Vagina (tissue), 2 donors: ENCODE data around the gene FAM162B. TPM values are rescaled to one million over a fixed set of nuclear protein-coding genes. Genes with fewer than 3 reads are reported as not detected.

ENCODE experiments used
- DNase-seq, 2 donors: peaks; one replicate each; pipeline ENCODE4 v3.0.0-alpha.2; 2017; ENCODE audit errors: extremely low spot score in 2 of 2
- H3K27ac ChIP-seq: fragments of 200-600 bp; sonication (generic); one replicate; pipeline ENCODE4 v1.5.1; 2019
- H3K27me3 ChIP-seq: fragments of 200-600 bp; sonication (generic); one replicate; pipeline ENCODE4 v1.5.1; 2019
- H3K36me3 ChIP-seq, 2 donors: fragments of 200-600 bp; sonication (generic); one replicate each; pipeline ENCODE4 v1.5.1; 2017 to 2019
- H3K4me1 ChIP-seq: fragments of 200-600 bp; sonication (generic); one replicate; pipeline ENCODE4 v1.5.1; 2019
- H3K4me3 ChIP-seq, 2 donors: fragments of 200-600 bp; sonication (generic); 1 replicate in 1 of 2; 2 replicates in 1 of 2; pipeline ENCODE4 v1.5.1; 2016 to 2019
- H3K9me3 ChIP-seq: fragments of 200-600 bp; sonication (generic); one replicate; pipeline ENCODE4 v1.5.1; 2019
- CTCF ChIP-seq, 3 experiments: fragments of 450-650 bp in 2 of 3; fragments of 200-600 bp in 1 of 3; sonication (generic) in 1 of 3; IDR thresholded peaks; one replicate each; pipeline ENCODE4 v1.5.1; 2017 to 2019; ENCODE audit warnings: antibody characterized with exemption in 3 of 3, mild to moderate bottlenecking in 2 of 3, moderate library complexity in 2 of 3
- POLR2A ChIP-seq, 2 donors: fragments of 450-650 bp; IDR thresholded peaks; one replicate each; pipeline ENCODE4 v1.6.1; 2017; ENCODE audit warnings: antibody characterized with exemption in 2 of 2, mild to moderate bottlenecking in 2 of 2, moderate library complexity in 2 of 2
- POLR2AphosphoS5 ChIP-seq, 2 donors: sonication (generic); formaldehyde crosslinking; IDR thresholded peaks; one replicate each; pipeline ENCODE4 v1.9.0; 2017; ENCODE audit warnings: antibody characterized with exemption in 2 of 2, mild to moderate bottlenecking in 2 of 2, low read depth in 1 of 2; ENCODE audit not compliant: insufficient read depth in 1 of 2
- intact Hi-C: fragments of 100-400 bp; cut with DNase I; formaldehyde crosslinking; loops from one replicate; pipeline ENCODE4 v1.15.1; 2023
- total RNA-seq: library from RNA; depleted of rRNA; stranded (reverse); fragments of >200 nt; gene quantifications from one replicate; pipeline ENCODE4 v1.2.3, GENCODE V29; 2016

FAM162B gene
- total RNA-seq, 1 donor from 2014 or later: 19.6 TPM

DNA sequence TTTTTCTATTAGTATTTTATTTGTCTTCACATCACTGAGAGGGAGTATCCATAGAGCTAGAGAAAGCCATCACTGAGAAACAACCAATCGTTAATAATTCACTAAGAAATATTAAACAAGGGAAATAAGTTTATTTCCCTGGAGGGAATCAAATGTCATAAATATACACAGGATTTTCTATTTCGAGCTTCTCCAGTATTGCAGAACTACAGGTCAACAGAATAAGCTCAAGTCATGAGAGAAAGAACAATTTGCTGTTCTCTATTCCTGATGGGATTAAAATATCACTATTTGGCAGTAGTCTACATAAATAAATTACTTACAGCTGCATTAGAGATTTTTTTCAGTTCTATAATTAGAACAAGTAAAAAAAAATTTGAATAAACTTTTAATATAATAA is 2.2 kb upstream of the FAM162B start:
- intact Hi-C loops: no loop called here

DNA sequence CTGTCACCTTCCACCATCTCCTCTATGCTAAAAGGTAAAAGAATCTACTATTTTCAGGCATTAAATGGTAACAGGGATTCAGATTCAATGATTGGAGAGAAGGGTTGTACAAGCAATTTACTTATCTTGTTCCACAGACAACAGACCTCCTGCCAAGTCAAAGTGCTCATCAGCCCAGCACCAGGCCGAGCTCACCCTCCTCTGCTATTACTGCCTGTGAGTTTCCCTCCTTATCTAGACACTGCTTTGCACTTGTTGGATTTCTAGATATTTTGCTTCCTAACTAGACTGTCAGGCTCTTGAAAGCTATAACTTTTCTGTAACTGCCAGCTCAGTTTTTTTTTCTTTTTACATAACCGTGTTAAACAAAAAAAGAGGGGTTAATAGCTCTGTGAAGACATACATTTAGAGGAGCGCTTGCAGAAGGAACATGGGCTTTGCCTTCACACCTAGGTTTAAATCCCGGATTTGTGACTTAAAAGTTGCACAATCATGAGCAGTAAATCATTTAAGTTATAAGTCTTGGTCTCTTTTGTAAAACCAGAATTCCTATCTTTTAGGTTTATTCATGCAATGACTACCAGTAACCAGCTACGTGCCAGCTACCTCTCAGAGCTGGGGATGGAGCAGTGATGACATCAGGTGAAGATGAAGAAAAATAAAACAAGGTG is 1.1 kb upstream of the FAM162B start:
- TF ChIP-seq POLR2AphosphoS5 (IDR thresholded peaks at IDR 0.05; ENCODE audit: insufficient read depth in 1 of 2, low read depth in 1 of 2): no peak
- TF ChIP-seq POLR2A (IDR thresholded peaks at IDR 0.05): no peak
- no peak for TF ChIP-seq CTCF (IDR thresholded peaks at IDR 0.05)
- H3K36me3 ChIP-seq: no peaks in the 10 kb centered on the region
- no peak overlapping the region for H3K27ac ChIP-seq
- H3K27me3 ChIP-seq: peaks cover 6% of the 10 kb centered on the region
- peaks cover 16% of the 10 kb centered on the region for H3K4me1 ChIP-seq
- DNase-seq: no peak
- intact Hi-C loops: no loop called here
- no peak overlapping the region for H3K4me3 ChIP-seq
- H3K9me3 ChIP-seq: no peaks in the 10 kb centered on the region

More for the DNA sequence above, 2.2 kb upstream of the FAM162B start:
- H3K4me3 ChIP-seq: no peak overlapping the region
- H3K27me3 ChIP-seq: peaks cover 6% of the 10 kb centered on the region
- no peaks in the 10 kb centered on the region for H3K36me3 ChIP-seq
- no peak overlapping the region for H3K27ac ChIP-seq
- DNase-seq: no peak
- TF ChIP-seq POLR2AphosphoS5 (IDR thresholded peaks at IDR 0.05; ENCODE audit: insufficient read depth in 1 of 2, low read depth in 1 of 2) (no peak), CTCF (IDR thresholded peaks at IDR 0.05) (no peak), POLR2A (IDR thresholded peaks at IDR 0.05) (no peak)
- H3K4me1 ChIP-seq: peaks cover 16% of the 10 kb centered on the region
- H3K9me3 ChIP-seq: no peaks in the 10 kb centered on the region

- no peak for TF ChIP-seq CTCF (IDR thresholded peaks at IDR 0.05)
- H3K4me1 ChIP-seq: peaks cover 16% of the 10 kb centered on the region
- peak overlapping the region; percentile 64 to 75 for H3K4me3 ChIP-seq
- intact Hi-C loops: no loop called here
- DNase-seq: no peak
- no peaks in the 10 kb centered on the region for H3K9me3 ChIP-seq
- peaks cover 6% of the 10 kb centered on the region for H3K27me3 ChIP-seq
- H3K27ac ChIP-seq: peak overlapping the region; percentile 86
- H3K36me3 ChIP-seq: no peaks in the 10 kb centered on the region
Observed at GRCh38 chr6:116764629-116764960, 924 bp downstream of the FAM162B start.

DNA sequence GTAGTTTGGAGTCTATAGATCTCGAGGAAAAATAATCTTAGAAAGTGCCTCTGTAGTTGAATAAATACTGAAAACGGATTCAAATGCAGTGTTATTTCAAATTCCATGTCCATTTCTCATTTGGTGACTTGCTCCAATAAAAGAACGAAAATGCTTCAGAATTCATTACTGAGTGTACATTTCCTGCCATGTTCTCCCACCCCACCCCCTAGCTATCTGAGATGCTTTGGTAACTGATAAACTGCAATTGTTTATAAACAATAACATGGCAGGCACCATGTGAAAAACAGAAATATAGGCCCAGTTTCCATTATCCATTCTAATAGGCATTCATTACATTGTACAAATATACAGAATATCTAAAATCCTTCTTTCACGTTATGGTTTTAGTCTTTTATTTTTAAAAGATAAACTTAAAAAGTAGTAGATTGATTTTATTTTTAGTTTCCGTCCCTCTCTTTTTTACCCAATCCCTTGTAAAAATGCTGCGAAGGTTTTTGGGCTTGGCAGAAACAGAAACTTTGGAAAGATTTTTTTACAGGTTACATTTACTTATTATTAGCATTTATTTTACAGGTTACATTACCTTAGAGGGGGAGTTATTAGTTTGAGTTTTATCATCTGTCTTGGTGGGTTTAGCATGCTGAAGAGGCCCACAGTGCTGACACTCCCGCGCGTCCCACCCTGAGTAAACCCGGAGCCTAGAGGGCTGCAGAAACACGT is 1.5 kb downstream of the FAM162B start:
- H3K4me3 ChIP-seq: peak overlapping the region; percentile 64 to 75
- H3K27ac ChIP-seq: peak overlapping the region; percentile 86
- H3K36me3 ChIP-seq: no peaks in the 10 kb centered on the region
- DNase-seq: no peak
- no peak for TF ChIP-seq CTCF (IDR thresholded peaks at IDR 0.05)
- TF ChIP-seq POLR2A (IDR thresholded peaks at IDR 0.05): no peak
- TF ChIP-seq POLR2AphosphoS5 (IDR thresholded peaks at IDR 0.05; ENCODE audit: insufficient read depth in 1 of 2, low read depth in 1 of 2): no peak
- peaks cover 16% of the 10 kb centered on the region for H3K4me1 ChIP-seq
- intact Hi-C loops: no loop called here
- H3K9me3 ChIP-seq: no peaks in the 10 kb centered on the region
- H3K27me3 ChIP-seq: peaks cover 6% of the 10 kb centered on the region

DNA sequence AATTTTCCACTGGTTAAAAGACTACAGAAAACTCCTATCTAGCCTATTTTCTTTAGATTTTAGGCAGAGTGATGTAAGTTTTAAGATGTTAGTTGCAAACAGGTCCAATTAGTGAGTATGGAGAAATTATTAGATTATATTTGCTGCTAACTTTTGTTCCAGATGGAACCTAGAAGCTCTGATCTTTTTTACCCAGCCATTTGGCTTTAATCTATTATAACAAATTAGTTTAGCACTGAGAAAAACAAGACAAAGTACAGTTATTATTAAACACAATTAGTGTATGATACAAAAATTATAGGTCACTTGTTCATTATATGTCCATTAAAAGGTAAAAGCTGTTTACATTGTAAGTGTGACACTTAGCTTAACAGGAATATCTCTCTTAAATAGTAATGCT is 2.5 kb downstream of the FAM162B start:
- intact Hi-C loops: no loop called here
- Histone ChIP-seq H3K27ac (no peak overlapping the region), H3K27me3 (peaks cover 6% of the 10 kb centered on the region), H3K9me3 (no peaks in the 10 kb centered on the region), H3K4me3 (no peak overlapping the region), H3K4me1 (peaks cover 16% of the 10 kb centered on the region), H3K36me3 (no peaks in the 10 kb centered on the region)
- TF ChIP-seq CTCF (IDR thresholded peaks at IDR 0.05) (no peak), POLR2A (IDR thresholded peaks at IDR 0.05) (no peak), POLR2AphosphoS5 (IDR thresholded peaks at IDR 0.05; ENCODE audit: insufficient read depth in 1 of 2, low read depth in 1 of 2) (no peak)
- no peak for DNase-seq
